ENCODE results near the gene ZNF383.

GRCh38 chr19:37217775-37218591 is at the start of gene ZNF383:
- TF ChIP-seq CTCF (IDR thresholded peaks at IDR 0.05), result peak in 1 of 5 experiments; percentile 13
- TF ChIP-seq POLR2A (IDR thresholded peaks at IDR 0.05), result peak; percentile 17 to 31

Measured in tibial nerve (tissue), 3 donors.